Measurements from ENCODE around the gene TRIM37.

TRIM37 gene

DNA sequence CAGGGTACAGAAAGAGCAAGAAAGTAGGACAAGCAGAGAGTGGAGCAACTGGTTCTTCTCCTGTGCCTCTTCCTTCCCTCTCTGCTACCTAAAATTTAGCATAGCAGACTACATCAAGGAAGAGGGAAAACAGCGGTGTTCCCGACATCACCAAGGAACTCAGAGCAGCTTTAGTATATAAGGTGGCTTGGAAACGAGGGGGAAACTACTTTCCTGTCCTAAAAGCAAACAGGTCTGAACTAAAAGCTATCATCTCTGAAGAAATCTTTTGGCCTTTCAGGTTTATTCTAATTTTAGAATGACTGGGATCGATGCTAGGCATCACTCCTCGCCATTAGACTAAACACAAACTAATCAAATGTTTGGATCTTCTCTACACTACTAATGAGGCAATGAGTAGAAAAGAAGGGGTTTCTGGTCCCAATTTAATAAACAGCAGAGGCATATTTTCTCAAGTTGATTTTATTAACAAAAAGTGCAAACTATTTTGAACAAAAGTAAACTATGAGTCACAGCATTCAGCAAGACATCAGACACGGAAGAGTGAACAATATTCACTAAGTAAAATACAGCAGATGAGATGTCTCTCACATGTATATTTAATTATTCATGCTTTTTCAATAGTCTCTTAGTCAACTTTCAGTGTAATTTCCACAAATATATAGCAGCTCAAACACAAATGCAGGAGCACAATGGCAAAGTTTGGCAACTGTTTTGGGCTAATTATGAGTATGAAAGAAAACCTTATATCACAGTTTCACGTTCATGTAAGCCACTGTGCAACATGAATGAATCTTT is 108.7 kb downstream of the TRIM37 start:
- H3K4me3 ChIP-seq (ENCODE audit: low read depth, low read length) = no peak overlapping the region
- TF ChIP-seq, protein P1, sequence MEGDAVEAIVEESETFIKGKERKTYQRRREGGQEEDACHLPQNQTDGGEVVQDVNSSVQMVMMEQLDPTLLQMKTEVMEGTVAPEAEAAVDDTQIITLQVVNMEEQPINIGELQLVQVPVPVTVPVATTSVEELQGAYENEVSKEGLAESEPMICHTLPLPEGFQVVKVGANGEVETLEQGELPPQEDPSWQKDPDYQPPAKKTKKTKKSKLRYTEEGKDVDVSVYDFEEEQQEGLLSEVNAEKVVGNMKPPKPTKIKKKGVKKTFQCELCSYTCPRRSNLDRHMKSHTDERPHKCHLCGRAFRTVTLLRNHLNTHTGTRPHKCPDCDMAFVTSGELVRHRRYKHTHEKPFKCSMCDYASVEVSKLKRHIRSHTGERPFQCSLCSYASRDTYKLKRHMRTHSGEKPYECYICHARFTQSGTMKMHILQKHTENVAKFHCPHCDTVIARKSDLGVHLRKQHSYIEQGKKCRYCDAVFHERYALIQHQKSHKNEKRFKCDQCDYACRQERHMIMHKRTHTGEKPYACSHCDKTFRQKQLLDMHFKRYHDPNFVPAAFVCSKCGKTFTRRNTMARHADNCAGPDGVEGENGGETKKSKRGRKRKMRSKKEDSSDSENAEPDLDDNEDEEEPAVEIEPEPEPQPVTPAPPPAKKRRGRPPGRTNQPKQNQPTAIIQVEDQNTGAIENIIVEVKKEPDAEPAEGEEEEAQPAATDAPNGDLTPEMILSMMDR (IDR thresholded peaks at IDR 0.05; ENCODE audit: low read depth, low read length, missing control alignments) = no peak
- DNase-seq (ENCODE audit: low read depth) = no peak

DNA sequence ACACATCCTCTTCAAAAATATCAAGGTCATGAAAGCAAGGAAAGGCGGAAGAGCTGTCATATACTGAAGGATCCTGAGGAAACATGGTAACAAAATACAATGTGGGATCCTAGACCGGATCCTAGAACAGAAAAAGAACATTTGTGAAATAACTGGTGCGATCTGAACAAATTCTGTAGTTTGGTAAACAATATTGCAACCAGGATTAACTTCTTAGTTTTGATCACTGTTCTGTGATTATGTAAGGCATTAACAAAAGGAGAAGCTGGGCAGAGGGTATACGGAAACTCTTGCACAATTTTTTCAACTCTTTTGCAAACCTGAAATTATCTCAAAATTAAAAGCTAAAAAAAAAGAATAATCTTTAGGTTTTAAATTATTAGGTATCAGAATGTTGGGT is 109.7 kb downstream of the TRIM37 start:
- no peak for DNase-seq (ENCODE audit: low read depth)
- TF ChIP-seq, protein P1 (IDR thresholded peaks at IDR 0.05; ENCODE audit: low read depth, low read length, missing control alignments) = no peak
- H3K4me3 ChIP-seq (ENCODE audit: low read depth, low read length) = no peak overlapping the region

DNA sequence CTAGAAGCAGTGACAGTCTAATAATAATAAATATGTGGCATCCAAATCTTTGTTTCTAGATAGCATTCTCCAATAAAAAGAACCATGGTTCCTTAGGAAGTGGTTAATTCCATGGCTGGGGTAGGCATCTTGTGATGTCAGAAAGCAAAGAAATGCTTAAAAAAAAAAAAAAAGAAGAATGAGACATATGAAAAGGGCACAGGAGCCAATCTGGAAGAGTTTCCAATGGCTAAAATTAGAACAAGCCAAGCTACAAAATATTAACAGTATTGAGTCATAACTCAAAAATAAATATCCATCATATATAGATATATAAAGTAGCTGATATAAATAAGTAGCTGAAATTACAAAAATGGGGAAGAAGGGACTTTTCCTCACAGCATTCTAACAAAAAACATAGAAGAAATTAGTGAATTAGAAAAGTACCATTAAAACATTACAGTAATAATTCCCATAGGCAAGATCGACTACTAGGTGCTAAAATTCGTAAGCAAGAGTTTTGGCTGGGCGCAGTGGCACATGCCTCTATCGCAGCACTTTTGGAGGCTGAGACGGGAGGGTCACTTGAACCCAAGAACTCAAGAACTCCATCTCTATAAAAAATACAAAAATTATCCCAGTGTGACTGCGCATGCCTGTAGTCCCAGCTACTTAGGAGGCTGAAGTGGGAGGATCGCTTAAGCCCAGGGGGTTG is 111.3 kb downstream of the TRIM37 start:
- no peak overlapping the region for H3K4me3 ChIP-seq (ENCODE audit: low read depth, low read length)
- TF ChIP-seq, protein P1 (IDR thresholded peaks at IDR 0.05; ENCODE audit: low read depth, low read length, missing control alignments) = no peak
- no peak for DNase-seq (ENCODE audit: low read depth)

DNA sequence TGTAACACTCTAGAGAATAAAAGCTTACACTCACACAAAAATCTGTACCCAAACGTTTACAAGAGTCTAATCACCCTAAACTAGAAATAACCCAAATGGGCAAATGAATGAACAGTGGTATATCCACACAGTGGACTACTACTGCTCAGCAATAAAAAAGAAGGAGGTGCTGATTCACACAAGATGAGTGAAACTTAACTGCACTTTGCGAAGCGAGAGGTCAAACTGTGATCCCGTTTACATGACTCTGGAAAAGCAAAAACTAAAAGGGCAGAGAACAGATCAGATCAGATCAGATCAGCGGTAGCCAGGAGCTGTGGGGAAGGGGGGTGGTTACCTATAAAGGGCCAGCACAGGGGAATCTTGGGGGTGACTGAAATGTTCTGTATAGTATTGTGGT is 113.4 kb downstream of the TRIM37 start:
- DNase-seq (ENCODE audit: low read depth) = no peak
- TF ChIP-seq, protein P1 (IDR thresholded peaks at IDR 0.05; ENCODE audit: low read depth, low read length, missing control alignments) = no peak
- H3K4me3 ChIP-seq (ENCODE audit: low read depth, low read length) = no peak overlapping the region

DNA sequence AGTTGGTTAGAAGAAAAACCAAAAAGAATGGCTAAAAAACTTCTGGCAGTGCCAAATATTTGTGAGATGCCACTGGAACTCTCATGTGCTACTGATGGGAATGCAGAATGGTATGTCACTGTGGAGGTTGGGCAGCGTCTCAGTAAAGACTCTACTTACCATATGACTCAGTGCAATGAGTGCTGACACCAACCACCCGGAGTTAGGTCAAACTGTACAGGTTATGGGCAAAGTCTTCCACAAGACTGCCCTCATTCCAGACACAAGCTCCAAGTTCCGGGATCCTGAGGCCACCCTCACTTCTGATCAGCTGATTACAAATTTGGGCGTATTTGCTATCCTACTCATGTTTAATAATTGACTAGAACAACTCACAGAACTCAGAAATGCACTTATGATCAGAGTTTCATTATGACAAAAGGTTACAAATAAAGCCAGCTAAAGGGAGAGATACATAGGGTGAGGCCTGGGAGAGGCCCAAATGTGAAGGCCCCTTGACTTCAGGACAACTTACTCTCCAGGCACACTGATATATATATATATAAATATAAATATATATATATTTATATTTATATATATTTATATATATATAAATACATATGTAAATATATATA is 114.9 kb downstream of the TRIM37 start:
- TF ChIP-seq, protein P1 (IDR thresholded peaks at IDR 0.05; ENCODE audit: low read depth, low read length, missing control alignments) = no peak
- DNase-seq (ENCODE audit: low read depth) = no peak
- no peak overlapping the region for H3K4me3 ChIP-seq (ENCODE audit: low read depth, low read length)

DNA sequence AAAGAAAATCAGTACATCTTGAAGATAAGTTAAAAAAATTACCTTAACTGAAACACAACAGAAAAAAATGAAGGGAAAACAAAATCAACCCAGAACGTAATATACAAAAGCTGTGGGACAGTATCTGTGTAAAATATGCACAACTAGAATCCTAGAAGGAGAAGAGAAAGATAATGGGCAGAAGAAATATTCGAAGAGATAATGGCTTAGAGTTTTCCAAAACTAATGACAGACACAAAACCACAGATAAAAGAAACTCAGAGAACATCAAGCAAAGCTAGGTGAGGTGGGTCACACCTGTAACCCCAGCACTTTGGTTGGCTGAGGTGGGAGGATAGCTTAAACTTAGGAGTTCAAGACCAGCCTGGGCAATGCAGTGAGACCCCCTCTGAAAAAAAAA is 117.1 kb downstream of the TRIM37 start:
- TF ChIP-seq, protein P1 (IDR thresholded peaks at IDR 0.05; ENCODE audit: low read depth, low read length, missing control alignments) = no peak
- no peak overlapping the region for H3K4me3 ChIP-seq (ENCODE audit: low read depth, low read length)
- no peak for DNase-seq (ENCODE audit: low read depth)

All from GM12864 (cell line).